Stimulated activated CD8-positive, alpha-beta memory T cell treated with anti-CD3 and anti-CD28 coated beads, Interleukin-12 subunit alpha, Interleukin-12 subunit beta, amount 100 ng/mL, for 24 hours (primary cell): ENCODE measurements around the gene TIGD6.
A peak's percentile ranks its signal among the peaks of the same experiment; 100 is the strongest.
"Not testable (repeated sequence)": the region's sequence is repeated elsewhere in the genome, so short reads cannot be mapped to it uniquely, and the experiment has no call there.

ENCODE experiments used
- DNase-seq: peaks from one replicate; pipeline ENCODE4 v3.0.0-alpha.2; 2020; ENCODE audit errors: extremely low read depth

Gene TIGD6

DNA sequence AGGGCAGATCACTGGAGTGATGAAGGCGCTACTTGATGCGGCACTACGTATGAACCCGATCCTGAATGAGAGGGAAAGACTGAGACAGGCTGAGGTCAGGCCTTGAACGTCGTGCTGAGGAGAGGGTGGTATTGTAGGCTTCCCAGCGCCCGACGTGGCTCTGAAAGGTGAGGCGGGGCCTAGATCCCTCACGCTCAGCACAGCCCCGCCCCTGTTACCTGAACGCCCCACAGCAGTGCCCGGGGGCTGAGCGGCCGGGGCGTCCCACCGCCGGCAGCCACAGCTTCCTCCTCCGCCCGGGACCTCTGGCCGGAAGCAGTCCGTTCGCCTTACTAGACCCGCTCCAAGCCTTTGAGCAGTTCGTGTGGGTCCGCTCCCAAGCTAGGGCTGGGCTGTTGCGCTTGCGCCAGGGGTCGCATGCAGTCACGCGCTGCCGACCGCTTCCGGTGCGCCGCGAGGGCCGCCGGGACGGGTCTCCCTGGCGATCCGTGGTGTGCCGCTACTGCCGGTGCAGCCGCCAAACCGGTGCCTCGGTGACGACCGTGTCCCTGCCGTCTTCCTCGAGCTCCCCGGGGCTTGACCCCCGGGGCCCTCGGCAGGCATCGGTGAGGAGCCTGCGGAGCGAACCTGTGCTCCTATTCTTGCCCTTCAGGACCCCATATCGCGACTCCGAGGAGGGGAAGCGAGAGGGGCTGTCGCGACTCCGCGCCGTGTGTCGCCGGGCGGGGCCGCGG is at the start of gene TIGD6, which contains the start of gene HMGXB3:
Gene TIGD6 (minus strand): TSS at position 399 of the 734 bp plus-strand sequence. CDS start 4,306 bp downstream, outside the sequence.
Gene HMGXB3 (plus strand): TSS at position 484 of the 734 bp plus-strand sequence. CDS start 4,114 bp downstream, outside the sequence.
- peak; percentile 84 for DNase-seq

DNA sequence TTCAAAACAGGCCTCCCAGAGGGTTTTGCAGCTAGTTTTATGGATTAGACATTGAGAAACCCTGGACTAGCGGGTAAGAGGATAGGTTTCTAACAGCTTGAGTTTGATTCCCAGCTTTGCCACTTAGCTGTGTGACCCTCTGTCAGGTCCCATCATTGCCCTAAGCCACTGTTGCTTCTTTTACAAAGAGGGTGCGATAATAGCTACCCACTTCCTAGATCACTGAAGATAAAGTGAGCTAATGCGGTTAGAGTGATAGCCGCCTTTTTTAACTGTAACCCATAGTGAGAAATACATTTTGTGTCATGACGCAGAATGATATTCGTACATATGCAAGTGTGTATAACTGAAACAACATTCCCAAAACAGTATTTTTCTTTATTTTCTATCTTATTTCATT is 45.6 kb upstream of the TIGD6 start:
- DNase-seq, result no peak

DNA sequence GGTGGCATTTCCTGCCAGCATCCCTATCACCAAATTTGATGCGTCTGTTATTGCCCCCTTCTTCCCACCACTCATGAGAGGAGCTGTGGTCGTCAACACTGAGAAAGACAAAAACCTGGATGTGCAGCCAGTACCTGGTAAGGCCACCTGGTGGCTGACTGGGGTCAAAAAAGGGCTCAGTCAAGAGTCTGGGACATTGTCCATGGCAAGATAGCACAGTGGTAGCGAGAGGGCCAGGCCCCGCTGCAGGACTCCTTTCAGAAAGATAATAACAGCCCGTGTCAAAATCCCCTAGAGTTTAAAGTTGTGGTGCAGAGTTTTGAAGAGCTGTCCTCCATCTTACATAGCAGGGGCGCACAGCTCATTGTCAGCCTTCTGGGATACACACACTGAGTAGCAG is 45.1 kb upstream of the TIGD6 start:
- no peak for DNase-seq

DNA sequence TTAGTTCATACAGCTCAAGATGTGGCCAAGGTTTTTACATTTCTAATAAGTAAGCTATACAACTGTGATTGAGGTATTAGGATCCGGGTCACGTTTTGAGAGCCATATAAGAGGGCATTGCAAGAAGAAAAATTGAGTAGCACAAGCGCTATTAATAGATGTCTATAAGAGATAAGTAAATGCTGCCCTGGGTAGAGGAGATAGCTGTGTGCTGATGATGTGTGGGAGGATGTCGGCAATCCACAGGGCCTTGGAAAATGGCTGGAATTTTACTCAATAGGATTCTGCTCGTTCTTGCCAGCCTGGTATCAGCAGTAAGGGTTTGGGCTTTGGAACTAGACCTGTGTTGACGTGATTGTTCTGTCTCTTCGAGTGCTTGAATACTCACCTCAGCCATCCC is 44.3 kb upstream of the TIGD6 start:
- DNase-seq, result no peak

DNA sequence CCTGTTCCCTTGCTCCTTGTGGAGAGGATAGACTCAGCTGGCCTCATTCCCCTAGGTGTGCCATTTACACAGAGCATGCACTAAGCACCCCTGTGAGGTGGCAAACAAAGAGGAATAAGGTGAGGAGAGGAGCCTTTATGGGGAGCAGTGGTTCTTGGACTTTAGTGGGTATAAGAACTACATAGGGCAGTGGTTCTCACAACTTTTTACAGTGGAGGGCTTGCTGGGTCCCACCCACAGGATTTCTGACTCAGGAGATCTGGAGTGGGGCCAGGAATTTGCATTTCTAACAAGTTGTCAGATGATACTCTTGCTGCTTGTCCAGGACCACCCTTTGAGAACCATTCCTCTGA is 43.9 kb upstream of the TIGD6 start:
- DNase-seq, result no peak

DNA sequence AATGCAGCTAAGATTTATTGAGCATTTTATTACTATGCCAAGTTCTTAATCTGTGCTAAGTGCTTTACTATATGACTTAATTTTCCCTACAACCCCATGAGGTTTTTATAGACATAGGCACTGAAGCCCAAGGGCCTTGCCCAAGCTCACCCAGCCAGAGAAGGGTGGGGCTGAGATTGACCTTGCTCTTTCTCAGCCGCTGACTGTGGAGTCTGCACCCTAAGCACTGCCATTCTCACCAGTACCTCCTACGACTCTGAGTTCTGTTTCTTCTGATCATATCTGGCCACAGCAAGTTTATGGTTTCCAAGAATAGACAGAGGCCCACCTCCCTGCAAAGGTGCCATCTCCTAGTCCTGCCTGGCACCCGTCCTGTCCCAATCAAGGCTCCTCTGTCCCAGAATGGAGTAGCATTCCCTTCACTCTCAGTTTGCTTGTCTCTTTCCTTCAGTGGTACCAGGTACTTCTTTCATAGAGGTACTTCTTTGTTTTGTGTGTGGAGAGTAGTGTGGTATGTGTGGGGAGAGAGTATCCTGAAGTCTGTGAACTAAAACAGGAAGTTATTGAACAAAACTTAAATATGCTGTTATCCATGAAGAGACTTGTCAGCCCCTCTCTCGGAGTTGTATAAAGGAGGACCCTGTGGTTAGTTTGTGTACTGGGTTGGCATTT is 43.3 kb upstream of the TIGD6 start:
- DNase-seq, result no peak

DNA sequence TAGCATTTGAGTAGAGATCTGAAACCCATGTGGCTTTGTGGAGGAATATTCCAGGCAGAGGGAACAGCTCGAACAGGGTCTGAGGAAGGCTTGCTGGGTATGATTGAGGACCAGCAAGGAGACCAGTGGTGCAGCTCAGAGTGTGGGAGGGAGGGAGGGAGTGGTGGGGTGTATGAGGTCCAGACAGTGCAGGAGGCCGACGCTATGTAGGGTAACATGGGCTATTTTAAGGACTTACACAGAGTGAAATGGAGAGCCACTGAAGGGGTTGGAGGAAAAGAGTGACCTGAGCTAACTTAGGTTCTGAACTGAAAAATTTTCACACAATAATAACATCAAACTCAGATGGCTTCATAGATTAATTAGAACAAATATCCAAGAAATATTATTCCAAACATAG is 42.0 kb upstream of the TIGD6 start:
- DNase-seq, result no peak

DNA sequence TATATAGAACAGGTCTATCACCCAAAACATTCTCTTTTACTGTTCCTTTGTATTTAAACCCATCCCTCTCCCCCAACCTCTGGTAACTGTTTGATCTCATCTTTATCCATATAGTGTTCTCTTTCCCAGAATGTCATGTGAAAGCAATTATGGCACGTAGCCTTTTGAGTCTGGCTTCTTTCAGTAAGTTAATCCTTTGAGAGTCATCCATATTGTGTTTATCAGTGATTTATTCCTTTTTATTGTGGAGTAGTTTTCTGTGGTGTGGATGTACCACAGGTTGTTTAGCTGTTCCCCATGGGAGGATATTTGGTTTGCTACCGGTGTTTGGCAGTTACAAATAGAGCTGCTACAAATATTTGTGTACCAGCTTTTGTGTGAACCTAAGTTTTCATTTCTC is 38.1 kb upstream of the TIGD6 start:
- DNase-seq, result no peak

DNA sequence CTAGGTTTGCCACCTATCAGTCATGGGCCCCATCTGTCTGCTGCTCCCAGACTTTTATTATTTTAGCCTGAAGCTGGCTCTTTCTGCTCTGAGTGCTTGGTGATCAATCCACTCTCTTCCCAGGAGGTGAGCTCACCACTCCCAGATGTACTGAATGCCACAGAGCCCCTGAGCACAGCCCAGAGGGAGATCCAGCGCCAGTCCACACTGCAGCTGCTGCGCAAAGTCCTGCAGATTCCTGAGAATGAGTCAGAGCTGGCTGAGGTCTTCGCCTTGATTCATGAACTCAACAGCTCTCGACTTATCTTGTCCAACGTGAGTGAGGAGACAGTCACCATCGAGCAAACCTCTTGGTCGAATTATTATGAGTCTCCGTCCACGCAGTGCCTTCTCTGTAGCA is 36.1 kb upstream of the TIGD6 start:
- no peak for DNase-seq

DNA sequence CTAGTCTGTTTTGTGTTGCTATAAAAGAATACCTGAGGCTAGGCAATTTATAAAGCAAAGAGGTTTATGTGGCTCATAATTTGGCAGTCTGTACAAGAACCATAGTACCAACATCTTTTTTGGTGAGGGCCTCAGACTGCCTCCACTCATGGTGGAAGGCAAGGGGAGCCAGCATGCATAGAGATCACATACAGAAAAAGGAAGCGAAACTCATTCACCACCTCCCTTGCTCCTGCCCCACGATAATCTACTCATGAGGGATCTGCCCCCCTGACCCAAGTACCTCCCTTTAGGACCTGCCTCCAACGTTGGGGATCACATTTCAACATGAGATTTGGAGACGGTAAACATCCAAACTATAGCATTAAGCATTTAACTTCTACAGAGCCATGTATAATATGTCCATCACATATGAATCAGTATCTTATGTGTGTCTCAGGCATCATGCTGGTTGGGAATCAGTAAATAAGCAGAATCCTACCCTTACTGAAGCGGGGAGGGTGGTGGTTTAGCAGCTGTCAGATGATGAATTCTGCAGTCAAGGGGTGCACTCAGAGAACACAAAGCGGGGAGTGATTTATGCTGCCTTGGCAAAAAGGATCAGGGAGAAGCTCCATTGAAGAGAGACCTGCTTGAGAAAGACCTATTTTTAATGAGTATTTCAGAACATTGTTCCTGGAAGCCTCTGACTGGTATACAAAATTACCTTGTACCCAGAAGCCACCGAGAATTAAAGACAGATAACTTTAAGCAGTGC is 34.9 kb upstream of the TIGD6 start:
- no peak for DNase-seq

DNA sequence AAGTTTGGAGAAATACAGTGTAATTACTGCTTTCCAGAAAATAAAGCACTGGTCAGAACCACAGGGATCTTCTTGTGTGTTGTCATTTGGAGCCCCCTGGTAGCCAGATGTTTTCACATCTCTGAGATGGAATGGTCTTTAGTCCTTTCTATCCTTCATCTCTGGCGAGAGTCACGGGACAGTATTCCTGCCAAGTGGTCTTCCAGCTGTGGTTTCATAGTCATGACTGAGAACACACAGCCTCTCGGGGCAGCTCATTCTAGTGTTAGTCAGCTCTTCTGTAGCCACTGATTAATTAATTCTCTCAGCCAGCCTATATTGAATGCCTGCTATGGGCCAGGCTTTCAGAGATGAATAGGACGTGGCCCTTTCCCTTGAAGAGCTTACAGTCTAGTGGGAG is 34.2 kb upstream of the TIGD6 start:
- DNase-seq, result no peak

DNA sequence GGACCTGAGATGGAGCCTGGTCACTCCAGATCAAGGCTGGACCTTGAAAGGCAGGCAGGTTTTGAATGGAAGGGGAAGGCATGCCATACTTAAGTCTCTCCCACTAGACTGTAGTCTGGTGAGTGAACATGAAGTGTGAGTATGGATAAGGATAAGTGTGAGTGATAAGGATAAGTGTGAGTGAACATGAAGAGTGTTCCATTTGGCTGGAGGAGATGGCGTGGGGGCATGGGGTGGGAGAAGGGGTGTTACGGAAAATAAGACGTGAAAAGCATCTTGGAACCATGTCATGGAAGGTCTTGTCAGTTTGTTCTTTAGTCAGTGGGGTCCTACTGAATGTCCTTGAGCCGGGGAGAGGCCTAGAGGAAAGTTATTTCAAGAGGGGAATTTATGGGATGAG is 32.9 kb upstream of the TIGD6 start:
- DNase-seq, result no peak

DNA sequence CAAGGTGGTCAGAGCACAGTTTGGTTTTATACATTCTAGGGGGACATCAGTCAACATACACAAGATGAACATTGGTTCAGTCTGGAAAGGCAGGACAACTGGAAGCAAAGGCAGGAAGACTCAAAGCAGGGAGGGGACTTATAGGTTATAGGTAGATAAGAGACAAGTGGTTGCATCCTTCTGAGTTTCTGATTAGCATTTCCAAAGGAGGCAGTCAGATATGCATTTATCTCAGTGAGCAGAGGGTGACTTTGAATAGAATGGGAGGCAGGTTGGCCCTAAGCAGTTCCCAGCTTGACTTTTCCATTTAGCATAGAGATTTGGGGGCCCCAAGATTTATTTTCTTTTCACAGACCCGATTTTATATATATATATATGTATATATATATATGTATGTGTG is 27.6 kb upstream of the TIGD6 start:
- DNase-seq, result not testable (repeated sequence)

DNA sequence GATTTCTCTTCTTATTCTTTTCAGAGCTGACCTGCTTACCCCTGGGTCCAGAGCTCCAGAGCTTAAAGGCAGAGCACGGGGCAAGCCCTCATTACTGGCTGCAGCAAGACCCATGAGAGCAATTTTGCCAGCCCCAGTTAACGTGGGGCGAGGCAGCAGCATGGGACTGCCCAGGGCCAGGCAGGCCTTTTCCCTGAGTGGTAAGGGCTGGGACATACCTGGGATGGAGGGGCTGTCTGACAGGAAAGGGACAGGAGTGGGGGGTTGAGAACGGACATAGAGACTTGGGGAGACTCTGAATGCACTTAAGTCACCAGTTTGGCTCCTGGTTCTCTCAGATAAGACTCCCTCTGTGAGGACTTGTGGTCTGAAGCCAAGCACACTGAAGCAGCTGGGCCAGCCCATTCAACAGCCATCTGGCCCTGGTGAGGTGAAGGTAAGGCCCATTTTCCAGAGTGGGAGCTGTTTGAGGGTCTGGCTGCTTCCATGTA is 26.3 kb upstream of the TIGD6 start:
- DNase-seq, result no peak

DNA sequence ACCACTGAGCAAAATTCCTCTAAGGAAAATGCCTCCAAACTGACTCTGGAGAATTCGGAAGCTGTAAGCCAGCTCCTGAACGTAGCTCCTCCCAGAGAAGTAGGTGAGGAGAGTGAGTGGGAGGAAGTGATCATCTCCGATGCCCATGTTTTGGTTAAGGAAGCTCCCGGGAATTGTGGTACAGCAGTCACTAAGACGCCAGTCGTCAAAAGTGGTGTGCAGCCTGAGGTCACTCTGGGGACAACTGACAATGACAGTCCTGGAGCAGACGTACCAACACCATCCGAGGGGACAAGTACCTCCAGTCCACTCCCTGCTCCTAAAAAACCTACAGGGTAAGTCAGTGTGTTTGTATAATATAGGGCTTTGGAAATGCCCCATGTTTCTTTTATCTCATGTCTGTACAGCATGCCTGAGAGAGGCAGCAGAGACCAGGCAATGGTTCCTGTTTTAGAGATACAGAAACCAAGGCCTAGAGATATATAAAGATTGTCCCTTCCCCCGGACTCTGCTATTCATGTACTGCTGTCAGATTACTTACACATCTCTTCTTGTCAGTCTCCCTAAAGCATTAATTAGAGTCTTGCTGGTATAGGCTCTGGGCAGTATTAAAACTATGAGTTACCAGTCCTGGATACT is 24.0 kb upstream of the TIGD6 start:
- no peak for DNase-seq

DNA sequence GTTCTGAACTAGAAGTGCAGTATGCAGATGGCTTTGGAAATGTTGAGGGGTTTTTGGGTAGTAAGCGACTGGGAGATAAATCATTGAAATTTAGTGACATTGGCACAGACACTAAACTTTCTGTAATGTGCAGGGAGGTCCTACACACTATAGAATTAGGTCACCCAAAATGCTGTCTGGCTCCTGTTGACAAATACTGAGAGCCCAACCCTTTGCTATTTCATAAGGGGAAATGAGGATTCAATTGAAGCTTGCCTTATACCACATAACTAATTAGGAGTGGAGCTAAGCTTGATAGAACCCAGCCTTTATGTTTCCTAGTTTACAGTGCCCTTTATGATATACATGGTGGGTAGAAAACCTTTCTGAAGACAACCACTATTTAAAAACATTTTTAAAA is 22.7 kb upstream of the TIGD6 start:
- no peak for DNase-seq

DNA sequence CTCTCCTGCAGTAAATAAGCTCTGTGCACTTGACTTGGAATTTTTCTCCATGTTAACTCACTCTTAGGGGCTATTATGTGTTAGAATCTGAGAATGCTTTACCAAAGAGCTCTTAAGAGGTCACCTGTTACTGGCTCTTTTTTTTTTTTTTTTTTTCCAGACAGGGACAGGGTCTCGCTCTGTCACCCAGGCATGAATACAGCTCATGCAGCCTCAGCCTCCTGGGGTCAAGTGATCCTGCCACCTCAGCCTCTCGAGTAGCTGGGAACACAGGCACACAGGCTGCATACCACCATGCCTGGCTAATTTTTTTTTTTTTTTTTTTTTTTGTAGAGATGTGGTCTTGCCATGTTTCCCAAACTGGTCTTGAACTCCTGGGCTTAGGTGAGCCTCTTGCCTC is 22.2 kb upstream of the TIGD6 start:
- DNase-seq, result no peak

DNA sequence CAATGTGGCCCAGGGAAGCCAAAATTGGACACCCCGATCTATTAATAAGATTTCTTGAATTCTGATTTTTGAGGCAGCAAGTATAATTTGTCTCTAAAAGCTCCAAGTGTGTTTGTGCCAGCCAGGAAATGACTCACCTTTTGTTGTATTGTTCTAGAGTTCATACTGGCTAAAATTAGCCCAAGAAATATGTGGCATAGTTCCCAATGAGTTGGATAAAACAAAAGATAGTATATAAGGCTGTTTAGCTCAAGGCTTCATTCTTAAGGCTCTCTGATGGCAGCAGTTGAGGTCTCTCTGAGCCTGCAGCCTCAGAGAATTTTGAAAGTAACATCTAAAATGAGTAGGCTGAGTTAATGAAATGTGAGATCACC is 21.7 kb upstream of the TIGD6 start:
- no peak for DNase-seq

DNA sequence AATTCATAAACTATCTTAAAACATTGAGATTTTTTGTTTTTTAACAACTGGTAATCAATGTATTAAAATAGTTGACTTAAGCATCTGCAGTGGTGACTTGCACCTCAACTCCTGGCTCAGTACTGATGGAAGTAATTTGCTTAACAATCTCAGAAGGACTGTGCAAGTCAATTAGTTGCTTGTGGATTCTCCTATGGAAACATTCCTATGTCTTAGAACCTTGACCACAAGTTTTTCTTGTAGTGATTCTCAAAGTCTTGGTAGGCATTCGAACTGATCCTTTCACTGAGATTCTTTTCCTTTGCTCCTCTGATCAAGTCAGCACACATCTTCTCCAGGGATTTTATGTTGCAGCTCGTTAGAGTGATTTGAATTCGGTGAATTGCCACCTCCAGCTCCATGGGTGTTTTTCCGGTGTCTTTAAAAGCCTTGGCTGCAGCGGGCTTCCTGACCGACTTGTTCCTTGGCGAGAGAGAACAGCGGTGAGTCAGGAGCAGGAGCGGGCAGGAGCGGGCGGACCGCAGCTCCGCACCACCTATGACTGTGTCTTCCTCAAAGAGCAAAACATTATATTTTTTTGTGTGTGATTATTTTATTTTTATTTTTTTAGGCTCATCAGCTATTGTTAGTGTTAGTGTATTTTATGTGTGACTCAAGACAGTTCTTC is 21.2 kb upstream of the TIGD6 start:
- no peak for DNase-seq

DNA sequence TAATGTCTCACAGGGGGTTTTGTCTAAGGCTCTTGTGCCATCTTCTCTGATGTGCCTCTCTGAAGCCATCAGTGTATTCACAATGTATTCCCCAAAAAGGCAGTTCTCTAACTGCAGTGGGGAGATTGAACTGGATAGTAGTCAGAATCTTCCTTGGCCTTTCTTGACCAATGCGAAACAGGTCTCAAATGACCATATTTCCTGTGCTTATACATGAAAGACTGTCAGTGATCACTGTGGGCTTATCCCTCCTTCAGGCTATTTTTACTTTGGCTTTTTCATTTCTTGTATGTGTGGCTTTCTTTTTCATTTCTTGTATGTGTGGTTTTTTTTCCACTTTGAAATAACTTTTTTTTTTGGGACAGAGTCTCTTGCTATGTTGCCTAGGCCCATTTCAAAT is 19.8 kb upstream of the TIGD6 start:
- DNase-seq, result no peak

DNA sequence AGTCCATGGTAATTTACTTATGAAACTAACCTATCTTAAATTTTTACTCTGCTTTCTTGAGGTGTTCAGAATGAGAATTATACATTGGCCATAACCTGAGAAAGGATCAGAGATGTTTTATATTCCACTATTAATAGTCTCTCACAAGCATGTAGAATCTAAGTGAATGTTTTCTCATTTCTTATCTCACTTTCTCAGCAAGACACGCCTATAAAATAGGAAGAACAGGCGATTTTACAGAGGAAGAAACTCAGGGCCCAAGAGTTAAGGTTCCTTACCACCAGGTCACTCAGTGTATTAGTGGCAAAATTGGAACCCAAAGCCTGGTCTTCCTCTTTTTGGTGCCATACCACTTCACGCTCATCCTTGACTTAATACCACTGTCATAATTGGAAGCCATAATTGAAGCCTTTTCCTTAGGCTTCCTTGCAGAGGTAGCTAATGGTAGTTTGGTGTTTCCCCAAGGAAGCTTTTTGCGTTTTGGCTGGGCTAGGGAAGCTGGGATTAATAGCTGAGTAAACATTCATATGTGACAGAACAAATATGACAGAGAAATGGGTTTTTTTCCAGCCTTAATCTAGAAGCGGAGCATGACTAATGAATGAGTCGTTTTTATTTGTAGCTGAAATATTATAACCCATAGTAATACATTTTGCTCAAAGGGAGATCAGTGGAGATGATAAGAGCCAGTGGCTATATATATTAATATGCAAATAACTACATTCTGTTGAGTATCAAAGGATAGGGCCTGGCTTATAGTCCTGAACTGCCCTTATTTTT is 17.0 kb upstream of the TIGD6 start:
- no peak for DNase-seq
